GM23338 (cell line): ENCODE results near the gene SPINT3. TPM values are rescaled to one million over a fixed set of nuclear protein-coding genes. Genes with fewer than 3 reads are reported as not detected.

ENCODE experiments used
- ATAC-seq: fragments of 200-7000 bp; cut with Tn5 transposase; 3 replicates; pipeline ENCODE4 v1.9.1; 2020
- DNase-seq: peaks from one replicate; pipeline ENCODE4 v3.0.0-alpha.2; 2015; ENCODE audit warnings: low spot score
- H2AFZ ChIP-seq: fragments of 200-600 bp; sonication (generic); 2 replicates; pipeline ENCODE4 v1.8.0; 2016; ENCODE audit warnings: antibody characterized with exemption, mild to moderate bottlenecking, moderate library complexity
- H3F3A ChIP-seq: fragments of 200-600 bp; sonication (generic); replicated peaks from 2 replicates; pipeline ENCODE4 v1.8.0; 2017; ENCODE audit warnings: antibody characterized with exemption, mixed run types, low read depth
- H3K27ac ChIP-seq: fragments of 200-600 bp; sonication (generic); 2 replicates; pipeline ENCODE4 v1.6.1; 2016; ENCODE audit warnings: low read depth
- H3K27me3 ChIP-seq: fragments of 200-600 bp; sonication (generic); 2 replicates; pipeline ENCODE4 v1.8.0; 2016; ENCODE audit warnings: mild to moderate bottlenecking, mixed run types, moderate library complexity; ENCODE audit not compliant: insufficient read depth
- H3K36me3 ChIP-seq: fragments of 200-600 bp; sonication (generic); 2 replicates; pipeline ENCODE4 v1.8.0; 2016; ENCODE audit warnings: mild to moderate bottlenecking; ENCODE audit not compliant: insufficient read depth
- H3K4me1 ChIP-seq: fragments of 200-600 bp; sonication (generic); 2 replicates; pipeline ENCODE4 v1.8.0; 2016; ENCODE audit warnings: mild to moderate bottlenecking, moderate library complexity; ENCODE audit not compliant: insufficient read depth
- H3K4me2 ChIP-seq: fragments of 200-600 bp; sonication (generic); 2 replicates; pipeline ENCODE4 v1.7.1; 2017; ENCODE audit warnings: mixed run types
- H3K4me3 ChIP-seq: fragments of 200-600 bp; sonication (generic); 2 replicates; pipeline ENCODE4 v1.6.1; 2016; ENCODE audit warnings: mixed run types
- H3K79me2 ChIP-seq: fragments of 200-600 bp; sonication (generic); replicated peaks from 2 replicates; pipeline ENCODE4 v1.8.0; 2017; ENCODE audit warnings: mild to moderate bottlenecking; ENCODE audit not compliant: insufficient read depth
- H3K9me2 ChIP-seq: fragments of 200-600 bp; sonication (generic); 2 replicates; pipeline ENCODE4 v1.8.0; 2017; ENCODE audit not compliant: insufficient read depth
- H4K20me1 ChIP-seq: fragments of 200-600 bp; sonication (generic); replicated peaks from 2 replicates; pipeline ENCODE4 v1.8.0; 2017; ENCODE audit warnings: mild to moderate bottlenecking; ENCODE audit not compliant: insufficient read depth
- H3K27ac Mint-ChIP-seq: 2 replicates; pipeline ENCODE4 v1.8.0; 2020; ENCODE audit warnings: inconsistent platforms, mild to moderate bottlenecking, moderate library complexity, mixed read lengths
- H3K27me3 Mint-ChIP-seq: 3 replicates; pipeline ENCODE4 v1.8.0; 2022; ENCODE audit warnings: low read depth, mild to moderate bottlenecking, moderate library complexity, mixed read lengths, inconsistent platforms; ENCODE audit not compliant: insufficient read depth, poor library complexity
- H3K36me3 Mint-ChIP-seq: 3 replicates; pipeline ENCODE4 v1.8.0; 2021; ENCODE audit warnings: low read depth, mild to moderate bottlenecking, inconsistent platforms, moderate library complexity, mixed read lengths
- H3K4me1 Mint-ChIP-seq: 3 replicates; pipeline ENCODE4 v1.8.0; 2020; ENCODE audit warnings: mild to moderate bottlenecking, inconsistent platforms, mixed read lengths
- H3K4me3 Mint-ChIP-seq: 3 replicates; pipeline ENCODE4 v1.8.0; 2021; ENCODE audit warnings: moderate library complexity, mild to moderate bottlenecking, inconsistent platforms, mixed read lengths
- H3K9me3 Mint-ChIP-seq: 3 replicates; pipeline ENCODE4 v1.8.0; 2020; ENCODE audit warnings: moderate library complexity, mild to moderate bottlenecking, inconsistent platforms, mixed read lengths
- CTCF ChIP-seq, 2 experiments: fragments of 200-600 bp in 1 of 2; sonication (generic) in 1 of 2; conservative IDR thresholded peaks; 2 replicates each; pipeline versions ENCODE4 v1.5.1 to v1.6.1; 2016 to 2017; ENCODE audit warnings: antibody characterized with exemption in 2 of 2, low read depth in 2 of 2, mild to moderate bottlenecking in 2 of 2, moderate library complexity in 1 of 2
- ETS1 ChIP-seq: IDR thresholded peaks from 2 replicates; pipeline ENCODE4 v1.6.1; 2016; ENCODE audit warnings: antibody characterized with exemption
- EZH2 ChIP-seq: fragments of 200-600 bp; sonication (generic); IDR thresholded peaks from one replicate; pipeline ENCODE4 v1.8.0; 2017; ENCODE audit warnings: antibody characterized with exemption, mild to moderate bottlenecking, low read depth; ENCODE audit not compliant: unreplicated experiment
- EZH2phosphoT487 ChIP-seq: fragments of 200-600 bp; sonication (generic); IDR thresholded peaks from one replicate; pipeline ENCODE4 v1.8.1; 2018; ENCODE audit warnings: antibody characterized with exemption; ENCODE audit not compliant: unreplicated experiment
- JUNB ChIP-seq: IDR thresholded peaks from one replicate; pipeline ENCODE4 v1.6.1; 2016; ENCODE audit warnings: antibody characterized with exemption; ENCODE audit not compliant: unreplicated experiment
- NANOG ChIP-seq: IDR thresholded peaks from 2 replicates; pipeline ENCODE4 v1.6.1; 2016; ENCODE audit warnings: antibody characterized with exemption, borderline replicate concordance
- POLR2AphosphoS5 ChIP-seq: IDR thresholded peaks from 2 replicates; pipeline ENCODE4 v1.6.1; 2016; ENCODE audit warnings: antibody characterized with exemption, low read depth
- REST ChIP-seq: IDR thresholded peaks from one replicate; pipeline ENCODE4 v1.6.1; 2018; ENCODE audit warnings: antibody characterized with exemption; ENCODE audit not compliant: unreplicated experiment
- STAT1 ChIP-seq: IDR thresholded peaks from one replicate; pipeline ENCODE4 v1.6.1; 2016; ENCODE audit warnings: antibody characterized with exemption; ENCODE audit not compliant: unreplicated experiment
- ZNF331 ChIP-seq: fragments of 250-450 bp; sonication (Bioruptor Pico); IDR thresholded peaks from 2 replicates; pipeline ENCODE4 v1.5.0; 2020; ENCODE audit warnings: low read depth, mild to moderate bottlenecking, moderate library complexity
- polyA plus RNA-seq: library from polyadenylated mRNA; unstranded; fragments of >200 nt; fragmentation: Nextera tagmentation; extraction: Ambion mirVana; gene quantifications from 2 replicates; pipeline ENCODE4 v1.2.1, GENCODE V29; 2016
- total RNA-seq: library from RNA; depleted of rRNA; stranded (reverse); fragments of >200 nt; shearing (Covaris generic); gene quantifications from 2 replicates; pipeline ENCODE4 v1.2.3, GENCODE V29; 2014

SPINT3 gene
- total and polyA plus RNA-seq, 2 experiments from 2014 or later: not detected

GRCh38 chr20:45496166-45496565 lies 19.3 kb downstream of the SPINT3 start (continued):
- TF ChIP-seq REST: no peak

- H3K4me1 Mint-ChIP-seq: no peaks in the 10 kb centered on the region
- H3K36me3 Mint-ChIP-seq: no peaks in the 10 kb centered on the region; the same call in 2 of the 3 replicates
- no peak for DNase-seq
- no peaks in the 10 kb centered on the region for H3F3A ChIP-seq
- H3K9me2 ChIP-seq: no peaks in the 10 kb centered on the region
- no peaks in the 10 kb centered on the region; the same call in 1 of the 2 replicates for H3K36me3 ChIP-seq
- H4K20me1 ChIP-seq: no peaks in the 10 kb centered on the region
- no peaks in the 10 kb centered on the region for H3K27me3 ChIP-seq
- H3K9me3 Mint-ChIP-seq: no peaks in the 10 kb centered on the region
- no peak for ATAC-seq
- H2AFZ ChIP-seq: no peak overlapping the region
- H3K27me3 Mint-ChIP-seq: peaks cover 5% of the 10 kb centered on the region
- H3K79me2 ChIP-seq: no peaks in the 10 kb centered on the region
- no peak overlapping the region for H3K4me3 Mint-ChIP-seq
- no peak overlapping the region for H3K4me3 ChIP-seq
- no peaks in the 10 kb centered on the region for H3K4me1 ChIP-seq
- no peak for TF ChIP-seq STAT1
- no peak for TF ChIP-seq EZH2
- TF ChIP-seq EZH2phosphoT487: no peak
- no peak for TF ChIP-seq CTCF (conservative IDR thresholded peaks at IDR 0.05; ENCODE audit: low read depth in 2 of 2)
- no peak for TF ChIP-seq ETS1
- TF ChIP-seq JUNB: no peak
- no peak for TF ChIP-seq ZNF331 (CRISPR knock-in tag)
- no peak for TF ChIP-seq POLR2AphosphoS5
- no peak for TF ChIP-seq NANOG
- no peak overlapping the region for H3K4me2 ChIP-seq
- no peak overlapping the region for H3K27ac ChIP-seq
- H3K27ac Mint-ChIP-seq: no peak overlapping the region
Observed at GRCh38 chr20:45495501-45495941, 19.9 kb downstream of the SPINT3 start.
